Thoracic aorta (tissue), 2 donors: Measurements from ENCODE around the gene PTPRJ. TPM values are rescaled to one million over a fixed set of nuclear protein-coding genes. Genes with fewer than 3 reads are reported as not detected.
"Not testable (repeated sequence)": the region's sequence is repeated elsewhere in the genome, so short reads cannot be mapped to it uniquely, and the experiment has no call there.

Experiments used
- ATAC-seq: fragments of 150-250 bp; one replicate; pipeline ENCODE4 v1.8.0; 2017; ENCODE audit warnings: low read depth; ENCODE audit not compliant: insufficient number of reproducible peaks, low FRiP score
- DNase-seq: peaks from one replicate; pipeline ENCODE4 v3.0.0-alpha.2; 2020; ENCODE audit warnings: low spot score
- H3K27ac ChIP-seq, 2 donors: fragments of 200-600 bp; sonication (generic); 1 replicate in 1 of 2; 2 replicates in 1 of 2; pipeline ENCODE4 v1.5.1; 2016; ENCODE audit warnings: mild to moderate bottlenecking in 2 of 2, moderate library complexity in 2 of 2
- H3K27me3 ChIP-seq: fragments of 200-600 bp; sonication (generic); replicated peaks from 2 replicates; pipeline ENCODE4 v1.6.0; 2016; ENCODE audit warnings: mild to moderate bottlenecking; ENCODE audit not compliant: insufficient read depth
- H3K36me3 ChIP-seq: fragments of 200-600 bp; sonication (generic); one replicate; pipeline ENCODE4 v1.5.1; 2016
- H3K4me1 ChIP-seq, 2 donors: fragments of 200-600 bp; sonication (generic); 1 replicate in 1 of 2; 2 replicates in 1 of 2; pipeline versions ENCODE4 v1.5.1 to v1.6.0; 2016; ENCODE audit warnings: low read depth in 2 of 2, mild to moderate bottlenecking in 1 of 2; ENCODE audit not compliant: control insufficient read depth in 1 of 2
- H3K4me3 ChIP-seq: fragments of 200-600 bp; sonication (generic); 2 replicates; pipeline ENCODE4 v1.5.1; 2016; ENCODE audit warnings: mild to moderate bottlenecking
- H3K9me3 ChIP-seq: fragments of 200-600 bp; sonication (generic); 2 replicates; pipeline ENCODE4 v1.5.1; 2016
- total RNA-seq, 2 donors: library from RNA; depleted of rRNA; stranded (reverse); fragments of >200 nt; gene quantifications; one replicate each; pipeline versions ENCODE4 v1.1.0 to v1.2.3, GENCODE V29; 2016
- TF ChIP-seq, protein P1 (sequence below): fragments of 200-600 bp; sonication (generic); IDR thresholded peaks from one replicate; pipeline ENCODE4 v1.5.1; 2019; ENCODE audit warnings: antibody characterized with exemption

Gene PTPRJ
- total RNA-seq, 2 donors from 2014 or later, result 20.4 to 20.9 TPM

- Histone ChIP-seq H3K4me1 (no peaks in the 10 kb centered on the region), H3K4me3 (no peak overlapping the region), H3K27me3 (no peaks in the 10 kb centered on the region), H3K27ac (no peak overlapping the region), H3K9me3 (no peaks in the 10 kb centered on the region), H3K36me3 (peaks cover 19% of the 10 kb centered on the region)
- DNase-seq (no peak), ATAC-seq (no peak)
- TF ChIP-seq, protein P1, sequence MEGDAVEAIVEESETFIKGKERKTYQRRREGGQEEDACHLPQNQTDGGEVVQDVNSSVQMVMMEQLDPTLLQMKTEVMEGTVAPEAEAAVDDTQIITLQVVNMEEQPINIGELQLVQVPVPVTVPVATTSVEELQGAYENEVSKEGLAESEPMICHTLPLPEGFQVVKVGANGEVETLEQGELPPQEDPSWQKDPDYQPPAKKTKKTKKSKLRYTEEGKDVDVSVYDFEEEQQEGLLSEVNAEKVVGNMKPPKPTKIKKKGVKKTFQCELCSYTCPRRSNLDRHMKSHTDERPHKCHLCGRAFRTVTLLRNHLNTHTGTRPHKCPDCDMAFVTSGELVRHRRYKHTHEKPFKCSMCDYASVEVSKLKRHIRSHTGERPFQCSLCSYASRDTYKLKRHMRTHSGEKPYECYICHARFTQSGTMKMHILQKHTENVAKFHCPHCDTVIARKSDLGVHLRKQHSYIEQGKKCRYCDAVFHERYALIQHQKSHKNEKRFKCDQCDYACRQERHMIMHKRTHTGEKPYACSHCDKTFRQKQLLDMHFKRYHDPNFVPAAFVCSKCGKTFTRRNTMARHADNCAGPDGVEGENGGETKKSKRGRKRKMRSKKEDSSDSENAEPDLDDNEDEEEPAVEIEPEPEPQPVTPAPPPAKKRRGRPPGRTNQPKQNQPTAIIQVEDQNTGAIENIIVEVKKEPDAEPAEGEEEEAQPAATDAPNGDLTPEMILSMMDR, result no peak
Observed at GRCh38 chr11:48125866-48126265, 145.5 kb downstream of the PTPRJ start.

DNA sequence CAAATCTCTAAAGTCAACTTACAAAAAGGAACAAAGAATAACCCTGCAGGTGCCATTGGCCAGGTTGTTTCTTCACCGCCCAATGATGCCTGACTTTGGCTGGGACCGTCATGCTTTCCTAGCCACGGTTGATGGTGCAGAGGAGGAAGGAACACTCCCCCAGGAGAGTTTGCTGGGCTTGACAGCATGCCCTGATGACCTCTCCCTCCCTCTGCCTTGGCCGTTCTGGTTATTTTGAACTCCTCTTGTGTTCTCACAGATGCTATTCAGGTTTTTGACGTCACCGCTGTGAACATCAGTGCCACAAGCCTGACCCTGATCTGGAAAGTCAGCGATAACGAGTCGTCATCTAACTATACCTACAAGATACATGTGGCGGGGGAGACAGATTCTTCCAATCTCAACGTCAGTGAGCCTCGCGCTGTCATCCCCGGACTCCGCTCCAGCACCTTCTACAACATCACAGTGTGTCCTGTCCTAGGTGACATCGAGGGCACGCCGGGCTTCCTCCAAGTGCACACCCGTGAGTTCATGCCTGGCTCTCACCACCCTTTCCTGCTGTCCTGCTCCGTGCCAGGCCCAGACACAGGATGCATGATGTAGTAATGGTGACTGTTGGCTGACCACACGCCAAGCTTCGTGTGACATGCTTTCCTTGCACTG lies 147.3 kb downstream of the PTPRJ start:
- H3K36me3 ChIP-seq, result peaks cover 19% of the 10 kb centered on the region
- H3K4me1 ChIP-seq, result no peaks in the 10 kb centered on the region
- H3K27ac ChIP-seq, result no peak overlapping the region
- TF ChIP-seq, protein P1, result no peak
- DNase-seq (no peak), ATAC-seq (no peak)
- no peaks in the 10 kb centered on the region for H3K9me3 ChIP-seq
- no peak overlapping the region for H3K4me3 ChIP-seq
- no peaks in the 10 kb centered on the region for H3K27me3 ChIP-seq

DNA sequence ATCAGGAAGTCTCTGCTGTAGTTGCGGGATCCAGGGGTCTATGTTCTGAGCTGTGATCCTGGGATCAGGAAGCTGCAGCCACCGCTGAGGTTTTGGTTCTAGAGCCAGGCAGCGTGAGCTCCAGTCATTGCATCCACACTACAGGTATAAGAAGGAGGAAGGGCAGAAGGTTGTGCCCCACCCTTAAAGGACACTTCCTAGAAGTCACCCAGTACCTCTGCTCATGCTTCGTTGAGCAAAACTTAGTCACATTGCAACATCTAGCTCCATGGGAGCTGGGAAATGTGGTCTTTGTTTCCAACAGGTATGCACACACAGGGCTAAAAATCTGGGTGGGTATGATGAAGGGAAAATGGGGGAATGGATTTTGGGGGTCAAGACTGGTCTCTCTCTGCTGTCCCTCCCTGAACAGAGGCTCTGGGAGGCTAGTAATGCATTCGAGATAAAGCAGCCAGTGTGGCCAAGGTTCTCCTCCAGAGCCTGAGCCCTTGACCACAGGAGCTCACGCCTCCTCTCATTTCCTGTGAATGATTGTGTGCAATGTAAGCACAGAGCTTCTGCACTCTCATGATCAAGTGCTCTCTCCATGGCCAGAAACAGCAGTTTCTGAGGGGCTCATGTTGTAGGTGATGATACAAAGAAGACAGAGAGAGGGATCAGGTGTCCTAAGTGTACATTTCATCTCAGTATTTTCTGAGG lies 149.5 kb downstream of the PTPRJ start:
- TF ChIP-seq, protein P1, result no peak
- H3K27ac ChIP-seq, result no peak overlapping the region
- no peak for ATAC-seq
- H3K36me3 ChIP-seq, result peaks cover 19% of the 10 kb centered on the region
- no peak overlapping the region for H3K4me3 ChIP-seq
- no peak for DNase-seq
- no peaks in the 10 kb centered on the region for H3K27me3 ChIP-seq
- H3K4me1 ChIP-seq, result no peaks in the 10 kb centered on the region
- H3K9me3 ChIP-seq, result no peaks in the 10 kb centered on the region

GRCh38 chr11:48134221-48134922 lies 154.0 kb downstream of the PTPRJ start:
- H3K36me3 ChIP-seq, result no peaks in the 10 kb centered on the region
- peaks cover 3 to 6% of the 10 kb centered on the region in 2 donors for H3K4me1 ChIP-seq
- H3K27me3 ChIP-seq, result no peaks in the 10 kb centered on the region
- H3K27ac ChIP-seq, result no peak overlapping the region
- TF ChIP-seq, protein P1, result no peak
- ATAC-seq, result no peak
- DNase-seq, result no peak
- no peaks in the 10 kb centered on the region for H3K9me3 ChIP-seq
- H3K4me3 ChIP-seq, result no peak overlapping the region

DNA sequence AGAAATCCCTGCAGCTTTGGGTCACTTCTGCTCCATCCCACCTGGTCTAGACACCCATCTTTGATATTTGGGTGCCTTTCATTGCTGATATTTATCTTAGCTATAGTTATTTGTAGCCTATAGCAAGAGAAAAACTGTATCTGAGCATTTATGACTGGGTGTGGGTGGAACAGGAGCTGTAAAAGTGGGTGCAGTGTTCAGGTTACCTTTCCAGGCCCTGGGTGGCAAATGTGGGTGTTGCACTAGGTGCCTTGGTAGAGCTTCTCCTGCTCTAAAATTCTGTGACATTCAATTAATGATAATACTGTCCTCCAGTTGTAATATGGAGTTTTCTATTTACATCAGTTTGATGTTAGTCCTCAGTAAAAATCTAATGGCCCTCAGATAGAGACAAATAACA lies 157.9 kb downstream of the PTPRJ start:
- DNase-seq, result no peak
- TF ChIP-seq, protein P1, result no peak
- Histone ChIP-seq H3K36me3 (no peaks in the 10 kb centered on the region), H3K9me3 (no peaks in the 10 kb centered on the region), H3K4me1 (peaks cover 3 to 6% of the 10 kb centered on the region in 2 donors), H3K4me3 (no peak overlapping the region), H3K27me3 (no peaks in the 10 kb centered on the region), H3K27ac (no peak overlapping the region)
- no peak for ATAC-seq

GRCh38 chr11:48139896-48140295 lies 159.5 kb downstream of the PTPRJ start:
- H3K27ac ChIP-seq, H3K9me3 ChIP-seq, H3K36me3 ChIP-seq, H3K4me3 ChIP-seq, H3K27me3 ChIP-seq, DNase-seq, H3K4me1 ChIP-seq, ATAC-seq: not testable (repeated sequence)
